Activated T-cell treated with anti-CD3 and anti-CD28 coated beads for 48 hours (primary cell): Measurements from ENCODE around the gene DSN1.
"Not testable (repeated sequence)": the region's sequence is repeated elsewhere in the genome, so short reads cannot be mapped to it uniquely, and the experiment has no call there.

Source experiments
- DNase-seq: peaks from one replicate; pipeline ENCODE4 v3.0.0-alpha.2; 2020; ENCODE audit warnings: low read depth

The DSN1 gene

DNA sequence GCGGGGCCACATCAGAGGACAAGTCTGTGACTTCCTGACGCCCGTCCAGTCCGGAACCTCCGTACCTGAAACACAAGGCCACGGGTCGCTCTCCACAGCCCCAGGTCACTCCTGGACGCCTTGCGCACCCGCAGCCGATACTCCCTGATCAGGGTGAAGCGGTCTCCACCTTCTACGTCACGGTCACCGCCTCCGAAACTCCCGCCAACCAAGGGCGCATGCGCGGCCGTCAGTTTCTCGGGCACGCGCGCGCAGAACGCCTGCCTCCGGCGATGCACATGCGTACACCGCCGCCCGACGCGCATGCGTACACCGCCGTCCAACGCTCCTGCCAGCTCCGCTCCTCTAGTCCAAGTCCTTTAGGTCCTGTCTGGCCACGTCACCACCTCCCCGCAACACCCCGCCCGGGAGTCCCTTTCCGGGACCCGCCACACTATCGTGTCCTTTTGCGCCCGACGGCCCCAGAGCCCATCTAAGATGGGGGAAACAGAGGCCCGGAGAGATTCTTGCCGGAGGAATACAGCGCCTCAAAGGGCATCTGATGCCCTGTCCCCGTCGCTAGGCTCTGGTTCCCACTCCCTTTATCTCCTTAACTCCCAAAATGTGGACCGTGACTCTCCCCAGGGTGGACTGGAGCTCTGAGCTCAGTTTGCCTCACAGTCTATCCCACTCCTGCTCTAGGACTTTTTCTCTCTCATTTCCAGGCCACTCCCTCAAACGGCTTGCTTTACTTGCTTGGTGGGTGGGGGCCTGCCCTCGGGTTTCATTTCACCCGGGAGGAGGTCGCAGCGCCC lies at the start of gene DSN1:
Gene DSN1 (minus strand): TSS at position 167 of the 794 bp plus-strand sequence. CDS start 2,305 bp downstream, outside the sequence.
- DNase-seq: peak; percentile 98

- no peak for DNase-seq
Measured at GRCh38 chr20:36823121-36823520, 49.6 kb upstream of the DSN1 start.

GRCh38 chr20:36821964-36822437 lies 48.4 kb upstream of the DSN1 start:
- DNase-seq: no peak

GRCh38 chr20:36820928-36821327 lies 47.4 kb upstream of the DSN1 start:
- DNase-seq: no peak

- no peak for DNase-seq
Measured at GRCh38 chr20:36820073-36820472, 46.5 kb upstream of the DSN1 start.

DNA sequence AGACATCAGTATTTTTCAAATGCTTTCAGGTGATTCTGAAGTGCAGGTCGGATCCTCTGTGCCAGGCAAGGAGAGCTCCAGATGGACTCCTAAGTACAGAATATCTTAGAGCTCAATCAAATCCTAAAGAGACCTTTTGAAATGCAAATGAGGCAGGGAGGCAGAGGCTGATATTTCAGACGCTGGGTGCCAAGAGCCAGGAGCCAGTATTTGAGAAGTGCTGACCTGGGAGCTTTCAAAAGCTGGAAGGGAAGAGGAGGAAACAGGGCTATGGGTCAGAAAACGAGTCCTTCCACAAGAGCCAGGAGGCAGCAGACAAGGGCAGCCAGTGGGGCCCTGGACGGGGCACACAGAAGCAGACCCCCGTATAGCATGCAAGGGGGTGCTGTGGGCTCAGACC lies 46.1 kb upstream of the DSN1 start:
- DNase-seq: no peak

- no peak for DNase-seq
Measured at GRCh38 chr20:36818861-36819260, 45.3 kb upstream of the DSN1 start.

- no peak for DNase-seq
Measured at GRCh38 chr20:36818185-36818584, 44.6 kb upstream of the DSN1 start.

DNA sequence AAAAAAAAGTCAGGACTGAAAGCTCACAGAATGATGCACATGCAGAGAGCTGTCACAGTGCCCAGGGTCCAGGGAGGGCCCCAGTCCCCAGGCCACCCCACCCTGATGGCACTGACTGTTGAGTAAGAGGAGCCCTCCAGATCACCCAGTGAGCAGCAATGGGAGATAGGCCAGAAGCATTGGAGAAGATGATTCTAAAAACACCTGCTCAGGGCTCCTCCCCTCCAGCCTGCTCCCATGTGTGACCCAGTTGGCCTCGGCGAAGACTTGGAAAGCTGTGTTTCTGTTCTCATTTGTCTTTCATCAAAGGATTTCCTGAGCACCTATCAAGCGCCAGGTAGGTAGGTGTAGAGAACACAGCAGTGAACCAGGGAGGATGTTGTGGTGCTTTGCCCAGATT lies 43.9 kb upstream of the DSN1 start:
- no peak for DNase-seq

DNA sequence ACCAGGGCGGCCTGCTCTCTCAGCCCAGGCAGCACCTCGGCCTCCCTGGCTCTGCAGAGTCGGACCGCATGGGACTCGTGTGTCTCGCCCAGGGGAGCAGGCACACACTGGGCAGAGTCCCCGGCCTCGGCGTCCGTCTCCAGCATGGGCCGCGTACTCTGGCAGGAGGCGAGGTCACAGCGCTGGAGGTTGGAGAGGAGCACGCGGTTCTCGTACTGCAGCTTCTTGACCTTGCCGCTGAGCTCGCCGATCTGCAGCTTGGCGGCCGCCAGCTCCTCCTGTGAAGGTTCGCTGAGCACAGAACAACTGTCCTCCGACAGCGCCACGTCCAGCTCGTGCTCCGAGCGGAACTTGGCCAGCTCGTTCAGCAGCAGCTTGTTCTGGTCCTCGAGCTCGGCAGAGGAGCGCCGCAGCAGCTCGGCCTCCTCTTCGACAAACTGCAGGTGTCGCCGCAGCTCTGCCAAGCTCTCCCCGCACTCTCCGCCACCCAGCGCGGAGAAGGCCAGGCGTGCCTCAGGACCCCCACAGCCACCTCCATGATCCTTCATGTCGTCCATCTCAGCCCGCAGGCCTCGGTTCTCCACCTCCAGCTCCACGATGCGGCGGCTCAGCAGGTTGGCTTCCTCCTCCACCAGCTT lies 42.0 kb upstream of the DSN1 start:
- no peak for DNase-seq

DNA sequence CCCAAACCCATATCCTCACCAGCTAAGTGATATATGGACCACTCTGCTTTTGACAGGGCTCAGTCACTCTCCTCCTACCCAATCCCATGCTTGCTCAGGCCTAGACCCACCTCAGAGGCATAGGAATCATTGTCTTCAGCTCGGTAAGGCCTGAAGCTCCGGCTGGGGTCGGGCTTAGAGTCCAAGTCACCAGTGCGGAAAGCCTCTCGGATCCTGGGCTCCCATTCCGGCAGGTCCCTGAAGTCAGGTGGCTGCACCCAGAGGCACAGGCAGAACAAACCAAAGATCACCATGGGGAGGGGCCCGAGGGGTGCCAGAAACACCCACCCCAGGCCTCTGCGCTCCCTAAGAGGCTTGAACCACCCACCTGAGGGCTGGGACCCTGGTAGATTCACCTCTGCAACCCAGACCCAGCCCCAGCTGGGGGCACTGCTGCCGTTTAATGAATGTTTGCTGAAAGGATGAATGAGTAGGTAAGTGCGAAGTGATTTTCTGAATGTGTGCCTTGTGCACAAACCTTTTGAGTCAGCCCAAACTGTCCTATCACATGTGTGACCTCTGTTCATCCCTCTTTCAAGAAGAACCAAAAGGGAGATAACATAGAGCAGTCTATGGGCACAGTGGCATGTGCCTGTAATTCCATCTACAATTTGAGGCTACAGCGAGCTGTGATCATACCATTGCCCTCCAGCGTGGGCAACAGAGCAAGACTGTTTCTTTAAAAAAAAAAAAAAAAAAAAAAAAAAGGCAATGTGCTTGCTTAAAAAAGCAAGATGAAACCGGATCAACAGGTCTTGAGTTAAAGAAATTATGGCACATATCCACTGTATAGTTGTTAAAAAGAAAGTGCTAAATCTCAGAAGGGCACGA lies 39.3 kb upstream of the DSN1 start:
- DNase-seq: no peak

GRCh38 chr20:36808317-36809257 lies 35.0 kb upstream of the DSN1 start:
- peak; percentile 70 for DNase-seq

- DNase-seq: no peak
Measured at GRCh38 chr20:36806049-36806448, 32.5 kb upstream of the DSN1 start.

DNA sequence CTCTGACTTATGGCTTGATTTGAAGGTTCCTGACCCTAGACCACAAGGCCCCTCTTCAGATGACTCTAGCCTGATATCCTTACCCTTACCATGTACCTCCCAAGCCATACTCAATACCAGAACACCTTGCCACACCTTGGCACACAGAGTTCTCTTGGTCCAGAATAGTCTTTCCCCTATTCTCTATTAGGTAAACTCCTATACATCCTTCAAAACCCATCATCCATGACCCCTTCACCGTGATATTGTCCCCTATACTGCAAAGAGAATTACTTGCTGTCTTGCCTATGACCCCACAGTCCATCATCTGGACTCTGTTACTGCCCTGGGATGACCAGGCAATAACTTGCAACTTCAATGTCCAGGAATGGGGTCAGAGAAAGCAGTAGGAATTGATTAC lies 31.8 kb upstream of the DSN1 start:
- no peak for DNase-seq

GRCh38 chr20:36804425-36804824 lies 30.9 kb upstream of the DSN1 start:
- DNase-seq: no peak

DNA sequence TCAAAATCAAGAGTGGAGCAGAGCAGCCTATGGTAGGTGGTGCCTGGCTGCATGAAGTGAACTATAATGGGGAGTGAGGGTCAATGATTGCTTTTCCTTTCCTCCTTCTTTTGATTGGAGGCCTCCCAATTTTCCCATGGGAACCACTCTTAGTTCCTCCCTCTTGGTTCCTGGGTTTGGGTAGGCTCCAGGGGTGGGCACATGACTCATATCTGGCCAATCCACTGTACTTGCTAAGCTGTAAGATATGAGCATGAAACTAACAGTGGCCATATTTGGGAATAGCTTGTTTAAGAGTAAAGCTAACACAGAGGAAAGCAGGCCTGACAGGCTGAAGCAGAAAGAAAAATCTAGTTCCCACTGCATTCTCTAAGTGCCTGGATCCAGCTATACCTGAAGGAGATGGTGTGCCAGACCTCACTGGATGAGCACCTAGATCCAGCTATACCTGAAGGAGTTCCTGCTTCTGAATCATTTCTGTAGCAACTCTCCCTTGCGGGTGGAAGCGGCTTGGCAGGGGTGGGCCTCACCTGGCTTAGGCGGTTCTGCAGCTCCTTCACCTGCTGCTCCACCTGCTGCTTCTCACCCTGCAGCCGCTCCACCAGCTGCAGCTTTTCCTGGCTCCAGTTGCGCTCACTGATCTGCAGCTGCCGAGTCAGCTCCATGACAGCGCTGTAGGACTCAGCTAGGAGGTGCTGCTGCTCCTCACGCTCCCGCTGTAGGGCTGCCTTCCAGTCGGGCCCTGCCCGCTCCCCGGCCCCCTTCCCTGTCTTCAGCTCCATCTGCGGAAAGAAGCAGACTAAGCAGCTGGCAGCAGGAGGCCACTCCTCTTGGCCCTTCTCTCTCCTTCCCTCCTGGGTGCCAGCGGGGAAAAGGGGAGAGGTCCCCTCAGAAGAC lies 29.0 kb upstream of the DSN1 start:
- DNase-seq: no peak

DNA sequence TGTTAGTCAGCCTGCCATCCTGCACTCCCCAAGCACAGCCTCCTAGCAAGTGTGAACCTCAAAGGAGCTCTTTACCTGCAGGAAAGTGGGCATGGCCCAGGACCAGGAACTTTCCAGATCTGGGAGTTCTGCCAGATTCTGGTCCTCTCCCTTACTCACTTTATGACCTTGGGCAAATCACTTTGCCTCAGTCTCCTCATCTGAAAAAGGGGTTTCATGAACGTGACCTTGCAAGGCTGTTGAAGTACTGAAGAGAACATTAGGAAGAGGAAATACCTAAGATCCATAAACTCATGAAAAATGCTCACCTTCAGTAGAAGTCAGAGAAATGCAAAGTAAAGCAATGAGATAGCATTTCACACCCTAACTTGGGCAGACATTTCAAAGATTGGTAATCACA lies 26.8 kb upstream of the DSN1 start:
- no peak for DNase-seq

DNA sequence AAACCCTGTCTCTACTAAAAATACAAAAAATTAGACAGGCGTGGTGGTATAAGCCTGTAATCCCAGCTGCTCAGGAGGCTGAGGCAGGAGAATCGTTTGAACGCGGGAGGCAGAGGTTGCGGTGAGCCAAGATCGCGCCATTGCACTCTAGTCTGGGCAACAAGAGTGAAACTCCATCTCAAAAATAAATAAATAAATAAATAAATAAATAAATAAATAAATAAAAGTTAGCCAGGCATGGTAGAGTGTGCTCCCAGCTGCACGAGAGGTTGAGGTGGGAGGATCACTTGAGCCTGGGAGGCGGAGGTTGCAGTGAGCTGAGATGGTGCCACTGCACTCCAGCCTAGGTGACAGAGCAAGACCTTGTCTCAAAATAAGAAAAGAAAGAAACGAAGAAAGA lies 25.8 kb upstream of the DSN1 start:
- not testable (repeated sequence) for DNase-seq

- DNase-seq: no peak
Measured at GRCh38 chr20:36796875-36797274, 23.3 kb upstream of the DSN1 start.

DNA sequence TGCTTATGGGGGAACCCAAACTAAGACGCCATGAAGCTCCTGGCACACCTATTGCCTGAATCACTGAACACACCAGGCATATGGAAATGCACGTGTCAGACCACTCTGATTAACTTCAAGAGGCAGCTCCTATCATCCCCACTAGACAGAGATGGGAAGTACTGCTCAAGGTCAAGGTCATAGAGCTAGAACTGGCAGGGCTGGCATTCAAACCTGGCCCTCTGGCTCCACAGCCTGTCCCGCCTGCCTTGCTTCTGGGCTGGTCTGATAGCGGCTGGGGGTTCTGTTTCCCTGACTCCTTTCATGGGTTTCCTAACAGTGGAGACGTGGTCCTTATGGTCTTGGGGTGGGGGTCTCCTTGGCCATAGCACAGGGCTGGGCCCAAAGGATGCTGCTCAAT lies 22.6 kb upstream of the DSN1 start:
- no peak for DNase-seq
